ENCODE results near the gene STAC2.
A peak's percentile ranks its signal among the peaks of the same experiment; 100 is the strongest.
"Not testable (repeated sequence)": the region's sequence is repeated elsewhere in the genome, so short reads cannot be mapped to it uniquely, and the experiment has no call there.

STAC2 gene

GRCh38 chr17:39186481-39187002 is 39.2 kb downstream of the STAC2 start:
- DNase-seq, result peak; percentile 55

GRCh38 chr17:39183720-39184119 is 42.0 kb downstream of the STAC2 start:
- peak; percentile 51 for DNase-seq

GRCh38 chr17:39183045-39183444 is 42.7 kb downstream of the STAC2 start:
- no peak for DNase-seq

- no peak for DNase-seq
Observed at GRCh38 chr17:39181303-39181702, 44.4 kb downstream of the STAC2 start.

- DNase-seq, result peak; percentile 61
Observed at GRCh38 chr17:39178536-39178935, 47.2 kb downstream of the STAC2 start.

GRCh38 chr17:39177256-39177655 is 48.5 kb downstream of the STAC2 start:
- peak; percentile 94 for DNase-seq

- no peak for DNase-seq
Observed at GRCh38 chr17:39175695-39176093, 50.1 kb downstream of the STAC2 start.

GRCh38 chr17:39174920-39175694 is 50.6 kb downstream of the STAC2 start:
- DNase-seq, result peak; percentile 87

- no peak for DNase-seq
Observed at GRCh38 chr17:39173526-39174274, 52.0 kb downstream of the STAC2 start.

- no peak for DNase-seq
Observed at GRCh38 chr17:39173080-39173479, 52.7 kb downstream of the STAC2 start.

- no peak for DNase-seq
Observed at GRCh38 chr17:39171933-39172332, 53.8 kb downstream of the STAC2 start.

- DNase-seq, result no peak
Observed at GRCh38 chr17:39170558-39170957, 55.2 kb downstream of the STAC2 start.

- no peak for DNase-seq
Observed at GRCh38 chr17:39170109-39170508, 55.6 kb downstream of the STAC2 start.

GRCh38 chr17:39169518-39169917 is 56.2 kb downstream of the STAC2 start:
- DNase-seq, result no peak

- no peak for DNase-seq
Observed at GRCh38 chr17:39169101-39169500, 56.6 kb downstream of the STAC2 start.

GRCh38 chr17:39168503-39168902 is 57.2 kb downstream of the STAC2 start:
- not testable (repeated sequence) for DNase-seq

GRCh38 chr17:39167476-39167875 is 58.3 kb downstream of the STAC2 start:
- peak; percentile 53 for DNase-seq

- peak; percentile 61 for DNase-seq
Observed at GRCh38 chr17:39166437-39167335, 59.1 kb downstream of the STAC2 start.

- DNase-seq, result peak; percentile 52
Observed at GRCh38 chr17:39165841-39166349, 59.9 kb downstream of the STAC2 start, which contains the start of gene ARL5C. ARL5C (minus strand) TSS chr17:39166161; CDS start chr17:39165760, 401 bp downstream.

- peak; percentile 50 for DNase-seq
Observed at GRCh38 chr17:39165178-39165840, 60.4 kb downstream of the STAC2 start.

GRCh38 chr17:39164675-39165143 is 61.0 kb downstream of the STAC2 start:
- DNase-seq, result peak; percentile 98

- DNase-seq, result no peak
Observed at GRCh38 chr17:39161962-39162361, 63.8 kb downstream of the STAC2 start.
